ENCODE results near the gene FREM1. TPM values are rescaled to one million over a fixed set of nuclear protein-coding genes. Genes with fewer than 3 reads are reported as not detected.
"Not testable (repeated sequence)": the region's sequence is repeated elsewhere in the genome, so short reads cannot be mapped to it uniquely, and the experiment has no call there.

Gene FREM1
- total RNA-seq, 1 donor from 2014 or later = 2.4 TPM

DNA sequence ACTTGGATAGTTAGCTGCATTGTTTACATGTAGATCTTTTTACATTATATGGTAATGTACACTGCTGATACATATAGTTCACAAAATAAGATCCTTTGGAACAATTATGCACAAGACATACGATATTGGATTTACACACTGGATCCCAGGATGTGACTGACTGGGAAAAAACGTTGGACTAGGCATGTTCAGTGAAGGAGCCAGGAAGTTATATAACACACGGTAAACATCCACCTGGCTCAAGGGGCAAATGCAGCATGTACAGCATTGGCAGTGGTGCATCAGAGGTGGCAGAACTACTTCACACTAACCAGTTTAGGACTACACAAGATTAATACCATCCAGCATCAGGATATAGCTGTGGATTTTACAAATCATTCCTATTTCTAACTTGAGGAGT lies 10.6 kb upstream of the FREM1 start:
- intact Hi-C loops (cut with DNase I); DNase-seq (ENCODE audit: low spot score): not testable (repeated sequence)

- intact Hi-C loops (cut with DNase I) = no loop called here
- no peak for DNase-seq (ENCODE audit: low spot score)
Observed at GRCh38 chr9:14913366-14913765, 3.1 kb upstream of the FREM1 start.

DNA sequence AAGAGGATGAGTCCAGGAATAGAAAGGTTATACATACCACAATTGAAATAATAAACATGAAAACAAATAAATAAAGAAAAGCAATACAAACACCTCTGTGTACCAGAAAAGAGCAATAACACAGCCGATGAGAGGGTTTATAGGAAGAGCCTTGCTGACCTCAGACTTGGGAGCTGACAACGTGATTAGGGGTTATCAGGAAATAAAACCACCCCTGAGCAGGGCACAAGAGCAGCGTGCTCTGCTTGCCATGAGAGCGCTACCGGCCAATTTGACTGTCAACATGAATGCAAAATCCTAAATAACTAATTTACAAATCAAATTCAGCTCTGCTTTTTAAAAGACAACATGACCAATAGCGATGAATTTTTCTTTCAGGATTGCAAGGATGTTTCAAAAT lies 2.6 kb upstream of the FREM1 start:
- intact Hi-C loops (cut with DNase I) = no loop called here
- no peak for DNase-seq (ENCODE audit: low spot score)

DNA sequence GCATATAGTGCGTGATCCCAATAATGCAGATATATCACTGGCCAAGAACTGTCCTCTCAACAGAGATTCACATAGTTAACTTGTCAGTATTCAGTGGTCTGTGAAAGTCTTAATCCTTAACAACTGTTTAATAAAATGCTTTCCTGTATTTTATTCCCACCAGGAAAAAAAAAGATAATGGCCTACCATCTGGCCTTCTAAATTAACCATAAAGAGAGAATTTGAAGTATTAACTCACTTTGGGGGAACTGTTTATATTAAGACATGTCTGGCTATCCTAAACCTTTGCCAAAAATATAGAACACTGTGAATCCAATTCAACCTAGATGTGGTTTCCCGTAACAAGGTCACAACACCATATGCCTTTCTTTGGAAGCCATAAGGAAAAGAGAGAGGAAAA lies 818 bp upstream of the FREM1 start:
- intact Hi-C loops (cut with DNase I) = no loop called here
- no peak for DNase-seq (ENCODE audit: low spot score)

DNA sequence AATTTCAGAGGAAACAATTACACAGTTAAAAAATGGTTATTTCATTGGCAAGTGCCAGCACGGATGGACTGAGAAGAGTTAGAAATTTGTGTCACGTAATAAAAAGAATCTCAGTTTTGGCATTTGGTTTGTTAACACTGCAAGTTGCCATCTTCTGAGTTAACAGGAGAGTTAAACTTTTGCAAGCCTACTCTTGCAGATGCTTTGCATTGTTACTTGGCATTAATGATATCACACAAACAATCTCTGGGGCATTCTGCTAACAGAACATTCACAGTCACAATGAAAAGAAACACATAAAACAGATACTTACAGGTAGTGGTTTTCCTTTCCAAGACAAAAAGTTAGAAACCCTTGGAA lies 647 bp downstream of the FREM1 start:
- DNase-seq (ENCODE audit: low spot score) = no peak
- intact Hi-C loops (cut with DNase I) = no loop called here

GRCh38 chr9:14909181-14909580 lies 1.0 kb downstream of the FREM1 start:
- intact Hi-C loops (cut with DNase I) = no loop called here
- no peak for DNase-seq (ENCODE audit: low spot score)

DNA sequence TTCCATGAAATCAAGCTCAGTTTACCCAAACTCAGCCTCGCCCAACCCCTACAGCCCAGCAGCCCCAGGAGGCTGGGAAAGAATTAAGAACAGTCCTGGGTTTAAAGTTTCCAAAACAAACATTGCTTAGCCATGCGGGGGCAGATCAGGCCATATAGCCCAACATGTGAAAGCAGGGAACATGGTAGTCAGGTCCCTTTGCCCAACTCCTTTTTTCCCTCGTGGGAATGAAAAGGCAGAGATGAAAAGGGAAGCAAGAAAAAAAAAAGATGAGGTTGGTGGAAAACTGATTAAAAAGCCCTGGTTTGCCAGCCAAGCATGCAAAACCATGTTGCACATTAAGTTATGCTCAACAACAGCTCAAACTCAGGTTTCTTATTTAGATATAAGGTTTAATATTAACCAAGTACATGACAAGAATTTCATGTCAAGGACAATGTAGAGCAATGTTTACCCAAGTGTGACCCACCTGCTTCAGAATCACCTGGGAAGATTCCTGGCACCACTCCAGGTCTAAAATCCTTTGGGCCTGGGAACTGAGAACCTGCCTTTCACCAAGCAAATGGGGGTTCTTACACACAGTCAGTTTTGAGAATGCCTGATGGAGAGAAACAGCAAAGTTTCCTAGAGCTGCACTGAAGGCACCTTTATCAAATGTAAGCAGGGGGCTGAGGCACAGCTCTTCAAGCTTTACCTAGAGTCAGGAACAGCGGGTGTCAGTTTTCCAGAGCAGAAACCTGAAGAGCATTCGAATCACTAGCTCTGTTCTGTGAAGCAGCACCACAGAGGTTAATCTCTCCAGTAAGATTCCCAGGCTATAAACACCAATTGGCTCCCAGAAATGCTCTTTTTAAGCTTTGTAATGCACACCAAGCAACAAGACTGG lies 1.7 kb downstream of the FREM1 start:
- intact Hi-C loops (cut with DNase I) = no loop called here
- DNase-seq (ENCODE audit: low spot score) = no peak

- DNase-seq (ENCODE audit: low spot score) = no peak
- intact Hi-C loops (cut with DNase I) = no loop called here
Observed at GRCh38 chr9:14907696-14908095, 2.5 kb downstream of the FREM1 start.

DNA sequence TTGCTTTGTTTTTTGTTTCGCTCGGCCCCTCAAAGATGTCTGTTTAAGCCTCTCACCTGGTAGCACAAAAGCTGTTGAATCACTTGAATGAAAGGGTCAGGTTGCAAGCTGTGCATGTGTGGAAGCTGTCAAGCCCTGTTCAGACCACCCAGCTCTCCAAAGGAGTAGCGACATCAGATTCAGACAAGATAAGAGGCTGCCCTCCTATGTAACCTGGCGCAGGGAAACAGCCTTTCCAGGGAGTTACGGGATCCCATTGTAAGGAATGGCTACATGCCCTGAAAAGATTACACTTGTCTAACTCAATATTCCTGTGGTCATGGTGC lies 2.9 kb downstream of the FREM1 start:
- no peak for DNase-seq (ENCODE audit: low spot score)
- intact Hi-C loops (cut with DNase I) = no loop called here

- intact Hi-C loops (cut with DNase I) = no loop called here
- DNase-seq (ENCODE audit: low spot score) = no peak
Observed at GRCh38 chr9:14906644-14907359, 3.4 kb downstream of the FREM1 start.

DNA sequence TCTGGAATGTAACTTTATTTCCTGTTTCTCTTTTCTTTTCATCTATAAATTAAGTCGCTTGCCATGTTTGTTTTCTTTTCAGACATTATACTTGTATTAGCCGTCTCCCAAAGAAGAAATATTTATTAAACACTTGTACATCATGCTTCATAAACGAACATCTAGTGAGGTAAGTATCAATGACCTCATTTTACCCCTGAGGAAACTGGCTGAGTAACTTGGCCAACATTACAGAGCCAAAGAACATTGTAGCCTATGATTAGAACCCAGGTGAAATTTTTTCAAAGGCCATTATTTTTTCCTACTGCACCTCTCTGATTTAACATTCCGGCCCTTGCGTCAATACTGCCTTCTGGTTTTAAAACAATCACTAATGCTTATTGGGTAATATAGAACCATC lies 4.2 kb downstream of the FREM1 start:
- no peak for DNase-seq (ENCODE audit: low spot score)
- intact Hi-C loops (cut with DNase I) = no loop called here

GRCh38 chr9:14903040-14903439 lies 7.2 kb downstream of the FREM1 start:
- intact Hi-C loops (cut with DNase I) = no loop called here
- DNase-seq (ENCODE audit: low spot score) = no peak

DNA sequence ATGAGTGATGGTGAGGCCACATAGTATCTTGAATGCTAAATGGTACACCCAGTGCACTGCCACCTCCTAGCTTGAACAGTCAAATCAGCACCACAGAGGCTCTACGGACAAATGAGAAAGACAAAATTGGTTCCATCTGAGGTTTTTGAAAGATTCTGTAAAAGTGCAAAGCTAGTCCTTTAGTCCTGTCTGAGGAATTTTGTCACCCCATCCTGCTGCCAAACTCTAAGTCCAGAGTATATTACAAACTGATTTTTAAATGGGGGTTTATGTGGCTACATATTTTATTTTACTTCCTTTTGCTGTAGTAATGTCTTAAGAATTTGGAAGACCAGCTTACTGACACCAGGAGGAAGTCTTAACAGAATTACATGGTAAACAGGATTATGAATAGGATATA lies 7.7 kb downstream of the FREM1 start:
- DNase-seq (ENCODE audit: low spot score) = no peak
- intact Hi-C loops (cut with DNase I) = no loop called here

DNA sequence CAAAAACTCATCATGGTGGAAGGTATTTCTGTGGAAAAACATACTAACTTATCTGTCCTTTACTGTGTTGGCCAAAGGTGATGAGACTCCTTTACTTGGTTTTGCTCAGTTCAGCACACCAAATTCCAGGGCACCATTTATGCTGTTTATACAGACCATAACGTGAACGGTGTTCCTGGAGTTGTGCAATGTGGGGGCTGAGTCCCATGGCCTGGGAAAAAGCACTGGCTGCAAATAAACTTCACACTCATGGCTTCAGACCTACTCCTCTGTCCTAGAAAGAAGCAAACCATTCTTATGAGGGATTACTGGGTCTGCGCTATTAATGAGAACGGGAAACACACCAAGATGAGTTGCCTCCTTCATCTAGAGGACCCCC lies 10.4 kb downstream of the FREM1 start:
- DNase-seq (ENCODE audit: low spot score) = no peak
- intact Hi-C loops (cut with DNase I) = no loop called here

- DNase-seq (ENCODE audit: low spot score) = no peak
- intact Hi-C loops (cut with DNase I) = no loop called here
Observed at GRCh38 chr9:14899042-14899814, 11.0 kb downstream of the FREM1 start.

DNA sequence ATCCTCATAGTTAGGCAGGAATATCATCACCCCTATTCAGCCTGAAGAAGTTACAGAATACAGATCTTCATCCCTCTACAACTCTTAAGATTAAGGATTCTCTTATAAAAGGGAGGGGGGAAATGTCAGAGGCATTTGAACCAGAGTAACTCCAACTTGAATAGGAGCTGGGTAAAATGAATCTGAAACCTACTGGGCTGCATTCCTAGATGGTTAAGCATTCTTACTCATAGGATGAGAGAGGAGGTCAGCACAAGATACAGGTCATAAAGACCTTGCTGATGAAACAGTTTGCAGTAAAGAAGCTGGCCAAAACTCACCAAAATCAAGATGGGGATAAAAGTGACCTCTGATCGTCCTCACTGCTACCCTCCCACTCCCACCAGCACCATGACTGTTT lies 14.4 kb downstream of the FREM1 start:
- no peak for DNase-seq (ENCODE audit: low spot score)
- intact Hi-C loops (cut with DNase I) = no loop called here

GRCh38 chr9:14893280-14893679 lies 16.9 kb downstream of the FREM1 start:
- intact Hi-C loops (cut with DNase I) = no loop called here
- DNase-seq (ENCODE audit: low spot score) = no peak

- no peak for DNase-seq (ENCODE audit: low spot score)
- intact Hi-C loops (cut with DNase I) = no loop called here
Observed at GRCh38 chr9:14891332-14891731, 18.9 kb downstream of the FREM1 start.

GRCh38 chr9:14889451-14889850 lies 20.8 kb downstream of the FREM1 start:
- intact Hi-C loops (cut with DNase I) = no loop called here
- no peak for DNase-seq (ENCODE audit: low spot score)

DNA sequence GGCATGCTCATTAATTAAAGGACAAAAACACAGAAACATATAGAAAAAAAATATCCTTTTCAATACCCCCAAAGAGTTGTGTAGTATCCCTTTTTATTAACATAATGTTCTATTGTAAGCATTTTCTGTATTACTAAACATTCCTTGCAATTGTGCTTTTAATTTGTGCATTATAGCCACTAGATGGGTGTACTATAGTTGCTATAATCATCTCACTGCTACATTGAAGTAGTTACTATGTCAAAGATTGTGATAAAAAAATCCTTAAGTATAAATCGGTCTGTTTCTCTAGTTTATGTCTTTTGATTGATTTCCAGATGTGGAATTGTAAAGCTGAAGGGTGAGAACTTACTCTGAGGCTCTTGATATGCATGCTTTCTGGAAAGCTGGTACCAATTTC lies 21.4 kb downstream of the FREM1 start:
- DNase-seq (ENCODE audit: low spot score) = no peak
- intact Hi-C loops (cut with DNase I) = no loop called here

DNA sequence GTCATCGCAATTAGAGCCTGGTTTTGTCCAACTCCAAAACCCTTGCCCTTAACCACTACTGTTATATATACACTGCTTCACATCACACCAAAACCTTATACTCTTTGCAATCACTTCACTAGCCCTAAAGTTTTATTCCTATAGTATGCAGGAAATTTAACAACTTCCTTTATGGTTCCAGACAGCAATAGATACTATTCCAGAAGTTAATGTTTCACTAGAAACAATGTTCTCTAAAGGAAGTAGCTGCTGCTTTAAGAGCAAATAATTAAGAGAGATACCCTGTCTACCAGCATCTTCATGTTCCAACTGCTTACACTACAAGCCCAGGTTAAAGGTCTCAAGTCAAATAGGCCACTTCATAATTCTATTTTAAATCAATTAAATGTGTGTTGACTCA lies 22.0 kb downstream of the FREM1 start:
- DNase-seq (ENCODE audit: low spot score) = no peak
- intact Hi-C loops (cut with DNase I) = no loop called here

Data from cardiac septum (tissue), 1 donor.